ENCODE measurements around the gene PRR9. TPM values are rescaled to one million over a fixed set of nuclear protein-coding genes. Genes with fewer than 3 reads are reported as not detected.

PRR9 gene
- total RNA-seq (2014; rRNA removed) (not detected in 2 replicates), Bru-seq, nascent RNA (not detected), BruChase-seq, experiment 1, labeled RNA remaining after a 6-hour chase (not detected), BruChase-seq, experiment 2, labeled RNA remaining after a 2-hour chase (not detected)
- long read RNA-seq: 0 reads

GRCh38 chr1:153217212-153217611 is at the start of gene PRR9:
Gene PRR9, plus strand, starts transcription at chr1:153217584. Its CDS starts 561 bp downstream, at chr1:153218145.
- H3K36me3 ChIP-seq (ENCODE audit: low read depth, low read length): no peaks in the 10 kb centered on the region
- no TSS peak for BruUV-seq (replicated peaks)
- no peaks in the 10 kb centered on the region for H3F3A ChIP-seq (ENCODE audit: low read length, unreplicated experiment)
- no peak for ATAC-seq
- H3K4me1 ChIP-seq (ENCODE audit: insufficient read depth, low read length): no peaks in the 10 kb centered on the region
- H3K9ac ChIP-seq (ENCODE audit: low read length): no peak within 1 kb of the TSS
- H2AFZ ChIP-seq (ENCODE audit: low read length): no peak within 1 kb of the TSS
- H3K4me2 ChIP-seq (ENCODE audit: low read length): no peak within 1 kb of the TSS
- POLR2A ChIA-PET (ENCODE audit: unreplicated experiment): no interaction called here
- H4K20me1 ChIP-seq (ENCODE audit: low read length): no peaks in the 10 kb centered on the region
- no peak within 1 kb of the TSS for H3K27ac ChIP-seq (ENCODE audit: low read length)
- no peaks in the 10 kb centered on the region for H3K9me2 ChIP-seq (replicated peaks; ENCODE audit: low read length)
- intact Hi-C loops (cut with micrococcal nuclease): no loop called here
- TF ChIP-seq EZH2 (IDR thresholded peaks at IDR 0.05; ENCODE audit: low read length, unreplicated experiment): no peak
- no peak for TF ChIP-seq EZH2phosphoT487 (IDR thresholded peaks at IDR 0.05; ENCODE audit: borderline replicate concordance, low read length)
- TF ChIP-seq CTCF (conservative IDR thresholded peaks at IDR 0.05; ENCODE audit: low read depth, low read length): no peak
- no peaks in the 10 kb centered on the region for H3K9me3 ChIP-seq (ENCODE audit: low read length)
- H3K79me2 ChIP-seq (ENCODE audit: low read length): no peaks in the 10 kb centered on the region
- no peak for DNase-seq
- H3K4me3 ChIP-seq (ENCODE audit: low read length): no peak within 1 kb of the TSS
- peaks cover 83% of the 10 kb centered on the region for H3K27me3 ChIP-seq (ENCODE audit: low read length)
- CTCF ChIA-PET: no interaction called here

- Histone ChIP-seq H3K36me3 (ENCODE audit: low read depth, low read length) (no peaks in the 10 kb centered on the region), H3K9me2 (replicated peaks; ENCODE audit: low read length) (no peaks in the 10 kb centered on the region), H3K4me1 (ENCODE audit: insufficient read depth, low read length) (no peaks in the 10 kb centered on the region), H3K27ac (ENCODE audit: low read length) (no peak overlapping the region), H3K4me2 (ENCODE audit: low read length) (no peak overlapping the region), H3F3A (ENCODE audit: low read length, unreplicated experiment) (no peaks in the 10 kb centered on the region), H3K9me3 (ENCODE audit: low read length) (no peaks in the 10 kb centered on the region), H3K9ac (ENCODE audit: low read length) (no peak overlapping the region), H2AFZ (ENCODE audit: low read length) (no peak overlapping the region), H3K4me3 (ENCODE audit: low read length) (no peak overlapping the region), H3K27me3 (ENCODE audit: low read length) (peaks cover 77% of the 10 kb centered on the region), H4K20me1 (ENCODE audit: low read length) (no peaks in the 10 kb centered on the region), H3K79me2 (ENCODE audit: low read length) (no peaks in the 10 kb centered on the region)
- POLR2A ChIA-PET (ENCODE audit: unreplicated experiment): no interaction called here
- no peak for DNase-seq
- no TSS peak for BruUV-seq (replicated peaks)
- TF ChIP-seq EZH2 (IDR thresholded peaks at IDR 0.05; ENCODE audit: low read length, unreplicated experiment): no peak
- TF ChIP-seq CTCF (conservative IDR thresholded peaks at IDR 0.05; ENCODE audit: low read depth, low read length): no peak
- no peak for TF ChIP-seq EZH2phosphoT487 (IDR thresholded peaks at IDR 0.05; ENCODE audit: borderline replicate concordance, low read length)
- intact Hi-C loops (cut with micrococcal nuclease): no loop called here
- ATAC-seq: no peak
- CTCF ChIA-PET: no interaction called here
Measured at GRCh38 chr1:153168686-153169085, 48.7 kb upstream of the PRR9 start.

- H4K20me1 ChIP-seq (ENCODE audit: low read length): no peaks in the 10 kb centered on the region
- no peaks in the 10 kb centered on the region for H3K36me3 ChIP-seq (ENCODE audit: low read depth, low read length)
- no peak overlapping the region for H3K4me2 ChIP-seq (ENCODE audit: low read length)
- no peaks in the 10 kb centered on the region for H3K79me2 ChIP-seq (ENCODE audit: low read length)
- H3K4me1 ChIP-seq (ENCODE audit: insufficient read depth, low read length): no peaks in the 10 kb centered on the region
- H3K9me3 ChIP-seq (ENCODE audit: low read length): no peaks in the 10 kb centered on the region
- intact Hi-C loops (cut with micrococcal nuclease): no loop called here
- H3K27ac ChIP-seq (ENCODE audit: low read length): no peak overlapping the region
- H3K9me2 ChIP-seq (replicated peaks; ENCODE audit: low read length): no peaks in the 10 kb centered on the region
- no TSS peak for BruUV-seq (replicated peaks)
- no peaks in the 10 kb centered on the region for H3F3A ChIP-seq (ENCODE audit: low read length, unreplicated experiment)
- DNase-seq (no peak), ATAC-seq (no peak)
- H3K9ac ChIP-seq (ENCODE audit: low read length): no peak overlapping the region
- H2AFZ ChIP-seq (ENCODE audit: low read length): no peak overlapping the region
- H3K4me3 ChIP-seq (ENCODE audit: low read length): no peak overlapping the region
- H3K27me3 ChIP-seq (ENCODE audit: low read length): peaks cover 88% of the 10 kb centered on the region
- TF ChIP-seq CTCF (conservative IDR thresholded peaks at IDR 0.05; ENCODE audit: low read depth, low read length) (no peak), EZH2 (IDR thresholded peaks at IDR 0.05; ENCODE audit: low read length, unreplicated experiment) (no peak), EZH2phosphoT487 (IDR thresholded peaks at IDR 0.05; ENCODE audit: borderline replicate concordance, low read length) (no peak)
- CTCF ChIA-PET: no interaction called here
- POLR2A ChIA-PET (ENCODE audit: unreplicated experiment): no interaction called here
Measured at GRCh38 chr1:153174624-153175023, 42.8 kb upstream of the PRR9 start.

All from PC-3 (cell line).